PC-9 (cell line): ENCODE data around the gene C1orf21. TPM values are rescaled to one million over a fixed set of nuclear protein-coding genes. Genes with fewer than 3 reads are reported as not detected.

Source experiments
- BruUV-seq: library from RNA; stranded (reverse); fragments of 400-500 nt; replicated peaks from 2 replicates; lab custom pipeline; 2021; lab: Mats Ljungman, UMichigan
- CTCF ChIA-PET: fragments of 300-600 bp; sonication (Branson Sonifier 250); formaldehyde crosslinking; loops from one replicate; lab custom pipeline; 2022; ENCODE audit warnings: antibody characterized with exemption; lab: Charles Lee
- POLR2A ChIA-PET: fragments of 300-600 bp; sonication (Branson Sonifier 250); formaldehyde crosslinking; loops from one replicate; lab custom pipeline; 2022; ENCODE audit warnings: antibody characterized with exemption; ENCODE audit not compliant: unreplicated experiment; lab: Charles Lee
- DNase-seq, 2 experiments: peaks; one replicate each; pipeline versions ENCODE4 v3.0.0 to v3.0.0-alpha.2; 2015 to 2022; ENCODE audit warnings: mixed read lengths in 1 of 2
- H2AFZ ChIP-seq: fragments of 200-600 bp; sonication (generic); 2 replicates; pipeline ENCODE4 v1.8.1; 2017; ENCODE audit warnings: antibody characterized with exemption
- H3F3A ChIP-seq: fragments of 200-600 bp; sonication (generic); 2 replicates; pipeline ENCODE4 v1.8.1; 2017; ENCODE audit warnings: antibody characterized with exemption, mild to moderate bottlenecking, low read depth; ENCODE audit not compliant: insufficient read depth
- H3K27ac ChIP-seq: fragments of 200-600 bp; sonication (generic); 2 replicates; pipeline ENCODE4 v1.6.1; 2016; ENCODE audit warnings: mixed run types
- H3K27me3 ChIP-seq: fragments of 200-600 bp; sonication (generic); 2 replicates; pipeline ENCODE4 v1.6.1; 2016; ENCODE audit warnings: low read depth, mixed run types; ENCODE audit not compliant: insufficient read depth
- H3K36me3 ChIP-seq: fragments of 200-600 bp; sonication (generic); 2 replicates; pipeline ENCODE4 v1.6.1; 2016; ENCODE audit warnings: low read depth, mixed run types
- H3K4me1 ChIP-seq: fragments of 200-600 bp; sonication (generic); replicated peaks from 2 replicates; pipeline ENCODE4 v1.6.1; 2016; ENCODE audit warnings: mixed run types; ENCODE audit not compliant: insufficient read depth
- H3K4me2 ChIP-seq: fragments of 200-600 bp; sonication (generic); 2 replicates; pipeline ENCODE4 v1.6.1; 2017; ENCODE audit warnings: mixed run types
- H3K4me3 ChIP-seq: fragments of 200-600 bp; sonication (generic); 2 replicates; pipeline ENCODE4 v1.6.1; 2016; ENCODE audit warnings: mixed run types
- H3K79me2 ChIP-seq: fragments of 200-600 bp; sonication (generic); 2 replicates; pipeline ENCODE4 v1.6.1; 2017; ENCODE audit warnings: low read depth, mixed run types
- H3K9me2 ChIP-seq: fragments of 200-600 bp; sonication (generic); 2 replicates; pipeline ENCODE4 v1.8.1; 2017; ENCODE audit warnings: mild to moderate bottlenecking; ENCODE audit not compliant: insufficient read depth
- H3K9me3 ChIP-seq: fragments of 200-600 bp; sonication (generic); 2 replicates; pipeline ENCODE4 v1.8.1; 2016; ENCODE audit warnings: low read depth; ENCODE audit not compliant: insufficient read depth
- H4K20me1 ChIP-seq: fragments of 200-600 bp; sonication (generic); 2 replicates; pipeline ENCODE4 v1.8.1; 2017; ENCODE audit not compliant: insufficient read depth
- CTCF ChIP-seq: fragments of 200-600 bp; sonication (generic); conservative IDR thresholded peaks from 2 replicates; pipeline ENCODE4 v1.6.1; 2017; ENCODE audit warnings: mixed run types, antibody characterized with exemption, mild to moderate bottlenecking, moderate library complexity
- EZH2 ChIP-seq: fragments of 200-600 bp; sonication (generic); IDR thresholded peaks from 2 replicates; pipeline ENCODE4 v1.8.0; 2017; ENCODE audit warnings: antibody characterized with exemption, low read depth
- intact Hi-C: fragments of 100-400 bp; cut with micrococcal nuclease; formaldehyde crosslinking; loops from one replicate; pipeline ENCODE4 v1.10.0; 2022; ENCODE audit not compliant: unreplicated experiment
- total RNA-seq: library from RNA; stranded (reverse); gene quantifications from 2 replicates; pipeline ENCODE4 v1.2.3, GENCODE V29; 2021

Gene C1orf21
- total RNA-seq, 1 experiment from 2014 or later, result 13.8 TPM

GRCh38 chr1:184429335-184429734 lies 42.5 kb downstream of the C1orf21 start:
- Histone ChIP-seq H3K36me3 (no peaks in the 10 kb centered on the region), H3K4me3 (no peak overlapping the region), H3K27me3 (no peaks in the 10 kb centered on the region), H4K20me1 (no peaks in the 10 kb centered on the region), H3K9me3 (no peaks in the 10 kb centered on the region), H3K9me2 (no peaks in the 10 kb centered on the region), H3F3A (no peaks in the 10 kb centered on the region), H2AFZ (no peak overlapping the region), H3K27ac (no peak overlapping the region), H3K4me2 (no peak overlapping the region), H3K79me2 (no peaks in the 10 kb centered on the region), H3K4me1 (no peaks in the 10 kb centered on the region)
- no peak for DNase-seq
- BruUV-seq, result no TSS peak
- POLR2A ChIA-PET, result no interaction called here
- CTCF ChIA-PET, result no interaction called here
- intact Hi-C loops, result no loop called here
- no peak for TF ChIP-seq EZH2

- Histone ChIP-seq H3K4me1 (no peaks in the 10 kb centered on the region), H3F3A (no peaks in the 10 kb centered on the region), H3K9me3 (no peaks in the 10 kb centered on the region), H3K27ac (no peak overlapping the region), H3K4me2 (no peak overlapping the region), H4K20me1 (no peaks in the 10 kb centered on the region), H2AFZ (no peak overlapping the region), H3K27me3 (no peaks in the 10 kb centered on the region), H3K4me3 (no peak overlapping the region), H3K79me2 (no peaks in the 10 kb centered on the region), H3K36me3 (no peaks in the 10 kb centered on the region), H3K9me2 (no peaks in the 10 kb centered on the region)
- no peak for DNase-seq
- TF ChIP-seq EZH2 (no peak), CTCF (no peak)
- CTCF ChIA-PET, result no interaction called here
- no TSS peak for BruUV-seq
- POLR2A ChIA-PET, result no interaction called here
- intact Hi-C loops, result no loop called here
Measured at GRCh38 chr1:184433956-184434502, 47.2 kb downstream of the C1orf21 start.

- TF ChIP-seq CTCF (no peak), EZH2 (no peak)
- H3K36me3 ChIP-seq, result no peaks in the 10 kb centered on the region
- H4K20me1 ChIP-seq, result no peaks in the 10 kb centered on the region
- no TSS peak for BruUV-seq
- no peak overlapping the region for H3K27ac ChIP-seq
- intact Hi-C loops, result no loop called here
- H3K27me3 ChIP-seq, result no peaks in the 10 kb centered on the region
- H3K79me2 ChIP-seq, result no peaks in the 10 kb centered on the region
- H3K4me1 ChIP-seq, result no peaks in the 10 kb centered on the region
- no peak overlapping the region for H3K4me2 ChIP-seq
- ChIA-PET POLR2A (no interaction called here), CTCF (no interaction called here)
- no peaks in the 10 kb centered on the region for H3K9me3 ChIP-seq
- no peaks in the 10 kb centered on the region for H3F3A ChIP-seq
- no peak overlapping the region for H2AFZ ChIP-seq
- no peak overlapping the region for H3K4me3 ChIP-seq
- no peaks in the 10 kb centered on the region; the same call in none of the 2 replicates for H3K9me2 ChIP-seq
- no peak for DNase-seq
Measured at GRCh38 chr1:184437291-184437690, 50.5 kb downstream of the C1orf21 start.

GRCh38 chr1:184438363-184438762 lies 51.5 kb downstream of the C1orf21 start:
- CTCF ChIA-PET, result no interaction called here
- H3K27me3 ChIP-seq, result no peaks in the 10 kb centered on the region
- POLR2A ChIA-PET, result no interaction called here
- no peak for DNase-seq
- H3K4me2 ChIP-seq, result no peak overlapping the region
- no TSS peak for BruUV-seq
- no peaks in the 10 kb centered on the region for H3K4me1 ChIP-seq
- no peaks in the 10 kb centered on the region for H4K20me1 ChIP-seq
- no peak overlapping the region for H3K4me3 ChIP-seq
- no peak for TF ChIP-seq CTCF
- no peak for TF ChIP-seq EZH2
- no peaks in the 10 kb centered on the region for H3F3A ChIP-seq
- H3K79me2 ChIP-seq, result no peaks in the 10 kb centered on the region
- no peak overlapping the region for H3K27ac ChIP-seq
- H3K9me3 ChIP-seq, result no peaks in the 10 kb centered on the region
- intact Hi-C loops, result no loop called here
- H2AFZ ChIP-seq, result no peak overlapping the region
- H3K36me3 ChIP-seq, result no peaks in the 10 kb centered on the region
- H3K9me2 ChIP-seq, result no peaks in the 10 kb centered on the region; the same call in none of the 2 replicates
